ENCODE data around the gene SEMA4F.
A peak's percentile ranks its signal among the peaks of the same experiment; 100 is the strongest.

The SEMA4F gene

GRCh38 chr2:74653985-74654882 is at the start of gene SEMA4F:
Gene SEMA4F, plus strand, starts transcription at chr2:74654247. Its CDS starts 130 bp downstream, at chr2:74654377.
- TF ChIP-seq CTCF (IDR thresholded peaks at IDR 0.05; ENCODE audit: insufficient read depth, low read length, missing control alignments): no peak
- DNase-seq (ENCODE audit: low read depth, low spot score): peak; percentile 42
- CTCF ChIA-PET: no interaction called here
- H3K4me3 ChIP-seq (ENCODE audit: low read depth, low read length): peak within 1 kb of the TSS; percentile 70
- POLR2A ChIA-PET: no interaction called here

GRCh38 chr2:74606927-74607326 is 47.1 kb upstream of the SEMA4F start:
- ChIA-PET POLR2A (no interaction called here), CTCF (no interaction called here)
- DNase-seq (ENCODE audit: low read depth, low spot score): no peak
- no peak for TF ChIP-seq CTCF (IDR thresholded peaks at IDR 0.05; ENCODE audit: insufficient read depth, low read length, missing control alignments)
- H3K4me3 ChIP-seq (ENCODE audit: low read depth, low read length): no peak overlapping the region

DNA sequence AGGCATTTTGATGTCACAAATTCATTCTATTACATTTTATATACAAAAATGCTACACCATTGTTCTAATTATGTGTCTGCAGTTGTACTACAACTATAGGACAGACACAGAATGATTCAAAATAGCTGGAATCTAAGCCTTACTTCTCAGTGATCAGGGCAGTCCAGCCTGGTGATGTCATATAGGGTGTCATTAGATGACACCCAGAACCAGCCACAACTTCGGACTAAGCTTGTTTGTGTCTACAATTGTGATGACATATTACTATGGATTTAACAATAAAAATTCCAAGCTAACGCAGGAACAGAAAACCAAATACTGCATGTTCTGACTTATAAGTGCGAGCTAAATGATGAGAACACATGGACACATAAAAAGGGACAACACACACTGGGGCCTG is 36.9 kb upstream of the SEMA4F start:
- H3K4me3 ChIP-seq (ENCODE audit: low read depth, low read length): no peak overlapping the region
- no peak for TF ChIP-seq CTCF (IDR thresholded peaks at IDR 0.05; ENCODE audit: insufficient read depth, low read length, missing control alignments)
- ChIA-PET CTCF (no interaction called here), POLR2A (no interaction called here)
- no peak for DNase-seq (ENCODE audit: low read depth, low spot score)

GRCh38 chr2:74618410-74619083 is 35.5 kb upstream of the SEMA4F start:
- DNase-seq (ENCODE audit: low read depth, low spot score): no peak
- H3K4me3 ChIP-seq (ENCODE audit: low read depth, low read length): no peak overlapping the region
- no peak for TF ChIP-seq CTCF (IDR thresholded peaks at IDR 0.05; ENCODE audit: insufficient read depth, low read length, missing control alignments)
- CTCF ChIA-PET: interaction anchor here (1.0 kb wide), 1 partner anchor 13 kb away, joined by 3 read pairs; no protein-coding TSS in a partner anchor
- POLR2A ChIA-PET: no interaction called here

GRCh38 chr2:74619651-74620297 is 34.3 kb upstream of the SEMA4F start:
- POLR2A ChIA-PET: no interaction called here
- no peak for DNase-seq (ENCODE audit: low read depth, low spot score)
- no peak for TF ChIP-seq CTCF (IDR thresholded peaks at IDR 0.05; ENCODE audit: insufficient read depth, low read length, missing control alignments)
- CTCF ChIA-PET: no interaction called here
- no peak overlapping the region for H3K4me3 ChIP-seq (ENCODE audit: low read depth, low read length)

DNA sequence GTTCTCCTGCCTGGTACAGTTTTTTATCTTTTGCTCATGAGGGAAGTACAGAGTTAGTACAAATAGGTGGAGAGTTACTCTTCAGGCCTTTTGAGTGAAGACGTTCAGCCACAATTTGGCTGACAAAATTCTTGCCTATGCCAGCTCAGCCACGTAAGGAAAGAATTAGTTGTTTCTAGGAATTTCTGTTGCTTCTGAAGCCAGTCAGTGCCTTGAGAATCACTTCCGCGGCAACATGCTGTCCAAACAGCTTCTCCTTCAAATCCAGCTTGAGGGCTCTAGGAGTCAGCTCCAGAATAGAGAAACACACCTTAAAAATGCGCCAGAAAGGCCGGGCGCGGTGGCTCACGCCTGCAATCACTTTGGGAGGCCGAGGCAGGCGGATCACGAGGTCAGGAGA is 33.4 kb upstream of the SEMA4F start:
- TF ChIP-seq CTCF (IDR thresholded peaks at IDR 0.05; ENCODE audit: insufficient read depth, low read length, missing control alignments): no peak
- POLR2A ChIA-PET: no interaction called here
- H3K4me3 ChIP-seq (ENCODE audit: low read depth, low read length): no peak overlapping the region
- CTCF ChIA-PET: no interaction called here
- DNase-seq (ENCODE audit: low read depth, low spot score): no peak

Data from AG04449 (cell line).